HG03135 (cell line): ENCODE data around the gene SYNE2.
"Not testable (repeated sequence)": the region's sequence is repeated elsewhere in the genome, so short reads cannot be mapped to it uniquely, and the experiment has no call there.

Source experiments
- ATAC-seq: cut with Tn5 transposase; IDR thresholded peaks from one replicate; pipeline ENCODE4 v1.9.1; 2021; ENCODE audit warnings: mild to moderate bottlenecking, moderate library complexity; ENCODE audit not compliant: unreplicated experiment

Gene SYNE2

GRCh38 chr14:63852817-63853731, at the start of gene SYNE2:
SYNE2 (plus strand) TSS chr14:63853004; CDS start chr14:63909149, 56,145 bp downstream.
- ATAC-seq = peak; percentile 79

- ATAC-seq = not testable (repeated sequence)
Measured at GRCh38 chr14:63803221-63803791, 49.5 kb upstream of the SYNE2 start.

GRCh38 chr14:63806064-63806463, 46.7 kb upstream of the SYNE2 start:
- ATAC-seq = not testable (repeated sequence)

GRCh38 chr14:63811692-63812091, 41.1 kb upstream of the SYNE2 start:
- not testable (repeated sequence) for ATAC-seq

GRCh38 chr14:63833728-63834127, 19.1 kb upstream of the SYNE2 start:
- no peak for ATAC-seq

GRCh38 chr14:63840981-63841380, 11.8 kb upstream of the SYNE2 start:
- ATAC-seq = no peak

- ATAC-seq = no peak
Measured at GRCh38 chr14:63843796-63844195, 9.0 kb upstream of the SYNE2 start.

GRCh38 chr14:63848890-63849289, 3.9 kb upstream of the SYNE2 start:
- ATAC-seq = no peak

GRCh38 chr14:63852271-63852816, 460 bp upstream of the SYNE2 start:
- peak; percentile 1 for ATAC-seq

- ATAC-seq = peak; percentile 39
Measured at GRCh38 chr14:63853831-63854293, 1.1 kb downstream of the SYNE2 start.

GRCh38 chr14:63854330-63854729, 1.5 kb downstream of the SYNE2 start:
- no peak for ATAC-seq

- no peak for ATAC-seq
Measured at GRCh38 chr14:63855281-63855680, 2.5 kb downstream of the SYNE2 start.

GRCh38 chr14:63857466-63858030, 4.7 kb downstream of the SYNE2 start:
- no peak for ATAC-seq

GRCh38 chr14:63860146-63860545, 7.3 kb downstream of the SYNE2 start:
- ATAC-seq = no peak

- no peak for ATAC-seq
Measured at GRCh38 chr14:63862163-63862562, 9.4 kb downstream of the SYNE2 start.

- ATAC-seq = no peak
Measured at GRCh38 chr14:63863004-63863403, 10.2 kb downstream of the SYNE2 start.

GRCh38 chr14:63864775-63865174, 12.0 kb downstream of the SYNE2 start:
- ATAC-seq = peak; percentile 31

GRCh38 chr14:63867933-63868921, 15.4 kb downstream of the SYNE2 start:
- no peak for ATAC-seq

GRCh38 chr14:63869940-63870752, 17.3 kb downstream of the SYNE2 start:
- peak; percentile 35 for ATAC-seq

- not testable (repeated sequence) for ATAC-seq
Measured at GRCh38 chr14:63870753-63871037, 17.9 kb downstream of the SYNE2 start.
